ENCODE results near the gene KCNJ10. TPM values are rescaled to one million over a fixed set of nuclear protein-coding genes. Genes with fewer than 3 reads are reported as not detected.

The KCNJ10 gene
- total RNA-seq (2022; extraction: Qiagen RNA extraction): not detected in 5 replicates

DNA sequence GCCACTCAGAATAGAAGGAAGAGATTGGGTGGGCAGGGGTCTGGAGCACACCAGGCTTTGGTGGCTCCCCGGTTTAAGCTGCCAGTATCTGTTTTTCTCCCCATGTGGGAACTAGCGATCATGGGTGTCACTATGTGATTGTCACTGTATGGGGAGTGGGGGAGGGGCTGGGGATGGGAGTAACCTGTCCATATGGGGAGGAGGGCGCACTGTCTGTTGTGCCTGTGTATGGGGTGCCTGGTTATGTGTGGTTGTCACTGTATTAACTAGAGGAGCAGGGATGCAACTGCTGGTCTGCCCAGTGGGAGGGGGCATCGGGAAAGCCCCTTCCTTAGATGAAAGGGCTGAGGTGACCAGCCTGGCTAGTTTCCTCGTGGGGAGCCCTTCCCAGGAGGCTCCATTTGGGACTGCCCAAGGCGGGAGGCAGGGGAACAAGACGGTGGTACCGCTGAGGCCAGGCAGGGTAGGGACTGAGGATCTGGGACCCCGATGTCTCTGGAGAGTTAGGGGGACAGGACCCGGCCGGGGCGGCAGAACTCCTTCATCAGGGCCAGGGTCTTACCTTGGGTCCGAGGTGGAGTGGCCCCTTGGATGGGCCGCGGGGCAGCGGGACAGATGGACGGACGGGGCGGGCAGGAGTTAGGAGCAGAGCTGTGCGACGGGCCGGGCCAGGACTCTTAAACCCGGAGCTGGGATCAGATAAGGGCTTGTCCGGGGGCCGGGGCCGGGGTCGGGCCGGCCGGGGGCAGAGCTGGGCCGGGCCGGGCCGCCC, at the start of gene KCNJ10:
KCNJ10 (minus strand) TSS at position 701 of the 772 bp plus-strand sequence. CDS start 27,628 bp downstream, outside the sequence.

DNA sequence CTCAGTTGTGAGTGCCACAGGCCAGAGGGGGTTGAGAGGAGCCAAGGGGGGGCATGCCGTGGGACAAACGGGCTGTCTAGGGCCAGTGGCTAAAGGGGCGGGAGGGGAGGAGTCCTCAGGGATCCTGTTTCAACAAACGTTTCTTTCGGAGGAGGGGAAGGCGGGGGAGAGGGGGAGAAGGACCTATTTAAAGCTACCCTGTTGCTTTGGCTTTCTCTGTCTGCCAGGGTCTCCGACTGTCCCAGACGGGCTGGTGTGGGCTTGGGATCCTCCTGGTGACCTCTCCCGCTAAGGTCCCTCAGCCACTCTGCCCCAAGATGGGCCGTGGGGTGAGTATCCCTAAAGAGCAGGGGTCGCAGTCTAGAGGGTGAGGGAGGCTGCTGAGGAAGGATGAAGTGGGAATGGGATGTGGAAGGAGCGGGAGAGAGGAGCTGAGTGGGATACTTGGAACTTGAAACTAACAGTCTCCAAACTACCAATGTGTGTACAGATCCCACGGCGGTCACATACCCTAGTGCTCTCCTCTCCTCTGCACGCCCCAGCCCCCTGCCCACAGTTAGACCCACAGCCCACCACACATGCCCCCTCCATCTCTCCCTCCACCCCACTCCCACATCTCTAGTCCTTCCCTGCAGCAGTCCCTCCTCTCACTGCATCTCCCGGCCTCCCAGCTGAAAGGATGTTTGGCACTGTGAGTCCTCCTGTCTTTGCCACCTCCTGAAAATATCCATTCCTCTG, 45.8 kb upstream of the KCNJ10 start, which contains the start of gene ATP1A2:
ATP1A2 (plus strand) TSS at position 215 of the 738 bp plus-strand sequence; CDS start at position 318, 103 bp downstream.

DNA sequence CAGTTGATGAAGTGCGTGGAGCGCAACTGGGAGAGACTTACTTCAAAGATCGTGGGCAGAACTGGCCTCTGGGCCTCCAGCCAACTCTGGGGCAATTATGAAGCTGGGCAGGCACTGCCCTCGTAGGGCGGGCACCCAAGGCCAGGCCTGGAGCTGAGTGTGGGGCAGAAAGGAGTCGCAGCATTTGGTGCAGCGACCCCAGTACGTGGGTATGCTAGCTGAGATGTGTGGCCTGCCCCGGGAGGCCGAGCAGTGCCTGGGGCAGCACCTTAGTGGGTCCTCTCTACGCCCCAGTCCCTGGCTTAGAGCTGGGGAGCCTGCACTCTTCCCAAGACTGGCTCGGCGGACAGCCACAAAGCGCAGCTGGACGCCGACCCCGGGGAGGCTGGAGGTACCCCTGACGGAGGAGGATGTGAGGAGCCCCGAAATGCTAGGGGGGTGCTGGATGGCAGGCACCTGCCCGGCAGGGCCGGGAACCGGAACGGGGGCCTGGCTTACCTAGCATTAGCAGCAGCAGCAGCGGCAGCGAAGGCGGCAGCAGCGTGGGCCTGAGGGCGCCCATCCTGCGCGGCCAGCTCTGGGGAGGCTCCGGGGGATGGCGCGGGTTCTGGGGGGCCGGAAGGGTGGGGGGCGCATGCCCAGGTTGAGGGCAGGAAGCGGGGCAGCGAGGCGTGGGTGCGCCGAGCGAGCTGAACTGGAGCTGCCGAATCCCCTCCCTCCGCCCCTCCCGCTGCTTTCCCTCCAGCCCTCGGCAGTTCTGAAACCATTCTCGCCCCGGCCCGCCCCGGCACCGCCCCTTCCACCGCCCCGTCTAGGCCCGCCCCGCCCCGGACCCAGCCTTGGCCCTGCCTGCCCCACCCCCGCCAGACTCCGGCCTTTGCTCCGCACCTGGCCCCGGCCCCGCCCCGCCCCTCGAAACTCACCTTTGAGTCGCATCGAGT, 28.2 kb upstream of the KCNJ10 start, which contains the start of gene IGSF8:
IGSF8 (minus strand) TSS at position 709 of the 941 bp plus-strand sequence; CDS start at position 562, 147 bp downstream.

DNA sequence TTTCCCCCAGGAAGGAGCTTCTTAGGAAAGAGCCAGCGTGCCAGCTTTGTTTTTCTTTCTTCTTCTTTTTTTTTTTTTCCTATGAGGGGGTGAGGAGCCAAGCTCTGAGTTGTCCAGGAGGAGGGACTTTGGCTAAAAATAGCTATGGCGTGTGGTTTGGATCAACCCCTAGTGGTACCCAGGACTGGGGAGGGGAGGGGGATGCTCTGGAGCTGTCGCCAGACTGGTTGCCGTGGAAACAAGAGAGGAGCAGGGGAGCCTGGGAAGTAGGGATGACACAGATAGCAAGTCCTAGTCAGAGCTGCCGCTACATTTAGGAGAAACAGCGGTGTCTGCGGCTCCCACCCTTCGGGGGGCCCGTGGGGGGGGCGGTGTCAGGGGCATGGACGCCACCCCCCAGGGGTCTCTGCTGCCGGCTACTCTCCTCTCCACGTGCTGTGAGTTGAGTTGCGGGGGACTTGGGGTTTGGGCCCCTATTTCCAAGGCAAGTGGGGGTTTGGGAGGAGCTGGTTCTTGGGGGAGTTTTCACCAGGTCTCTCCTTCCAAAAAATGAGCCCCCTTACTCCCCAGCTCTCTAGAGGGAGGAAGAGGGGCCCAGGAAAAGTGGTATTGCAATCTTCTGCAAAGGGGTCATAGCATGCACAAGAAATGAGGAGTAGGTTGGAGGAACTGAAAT, 11.4 kb upstream of the KCNJ10 start, which contains the start of gene KCNJ9:
KCNJ9 (plus strand) TSS at position 278 of the 676 bp plus-strand sequence. CDS start 2,493 bp downstream, outside the sequence.

DNA sequence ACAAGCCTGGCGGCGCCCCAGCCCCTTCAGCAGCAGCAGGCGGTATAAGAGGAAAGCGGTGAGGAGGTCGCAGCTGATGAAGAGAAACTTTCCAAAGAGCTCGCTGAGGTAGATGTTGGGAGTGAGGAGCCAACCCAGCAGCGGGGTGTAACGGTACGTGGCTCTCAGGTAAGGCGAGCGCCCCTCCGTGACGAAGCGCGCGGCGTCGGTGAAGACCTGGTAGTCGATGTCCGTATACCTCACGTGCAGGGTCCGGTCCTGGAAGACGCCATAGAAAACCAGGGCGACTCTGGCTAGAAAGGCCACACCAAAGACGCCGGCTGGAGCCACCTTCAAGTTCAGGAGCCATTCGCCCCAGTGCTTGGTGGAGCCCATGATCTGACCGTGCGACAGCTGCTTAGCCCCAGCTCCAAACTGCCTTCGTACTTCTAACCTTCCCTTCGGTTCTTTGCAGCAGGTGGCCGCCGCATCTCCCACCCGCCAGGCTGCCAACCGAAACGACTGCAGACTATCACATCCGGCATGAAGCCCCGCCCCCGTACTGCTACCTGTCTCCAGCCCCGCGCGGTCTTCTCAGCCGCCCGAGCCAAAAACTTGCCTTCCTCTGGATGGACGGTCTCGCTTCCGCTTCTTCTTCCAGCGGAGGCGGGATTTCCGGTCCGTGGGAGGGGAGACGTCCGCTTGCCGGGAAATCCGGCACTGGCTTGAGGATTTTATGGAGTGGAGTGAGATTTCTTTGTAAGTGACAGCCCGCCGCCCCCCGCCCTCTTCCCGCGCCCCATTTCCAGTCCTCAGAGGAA, 38.4 kb downstream of the KCNJ10 start, which contains the start of gene PIGM:
PIGM (minus strand) TSS at position 626 of the 800 bp plus-strand sequence; CDS start at position 375, 251 bp downstream.

DNA sequence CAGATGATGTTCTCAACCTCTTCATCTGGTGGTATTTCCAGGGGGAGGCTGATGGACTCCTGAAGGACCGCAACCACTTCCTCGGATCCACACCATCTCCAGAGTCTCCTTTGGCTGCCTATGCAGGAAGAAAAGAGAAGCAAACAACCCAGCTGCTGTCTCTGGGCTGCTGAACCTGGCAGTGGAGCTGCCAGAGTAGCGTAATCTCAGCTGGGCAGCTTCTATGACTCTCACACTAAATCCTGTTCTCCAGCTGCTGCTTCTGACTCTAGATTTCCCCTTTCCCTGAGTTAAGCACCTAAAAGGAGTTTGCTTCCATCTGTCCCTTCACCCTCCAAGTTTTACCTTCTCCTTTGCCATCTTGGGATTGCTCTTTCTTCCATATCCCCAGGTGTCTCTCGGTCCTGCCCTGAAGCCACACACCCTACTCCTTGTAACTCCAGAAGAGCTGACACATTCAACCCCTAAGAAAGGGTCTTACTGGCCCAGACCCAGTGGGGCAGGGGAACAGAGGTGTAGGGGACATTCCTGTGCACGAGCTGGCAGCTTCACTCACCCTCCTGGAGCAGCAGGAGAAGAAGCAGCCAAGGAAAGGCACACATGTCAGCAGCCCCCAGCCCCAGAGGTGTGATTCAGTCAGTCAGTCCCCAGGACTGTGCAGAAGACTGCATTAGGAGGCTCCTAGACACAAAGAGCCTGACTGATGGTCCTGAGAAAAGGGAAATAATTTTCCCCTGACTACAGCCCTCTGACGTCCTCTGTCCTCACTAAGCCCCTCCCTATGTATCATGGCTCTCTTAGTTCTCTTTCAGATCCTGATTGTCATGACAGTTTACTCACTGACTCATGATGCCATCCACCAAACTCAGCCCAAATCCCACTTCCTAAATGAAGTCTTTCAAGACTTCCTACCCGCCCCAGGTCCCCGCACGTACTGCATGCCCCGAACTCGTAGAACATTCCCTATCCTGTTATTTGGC, 116.1 kb downstream of the KCNJ10 start, which contains the start of gene SLAMF9:
SLAMF9 (minus strand) TSS at position 702 of the 980 bp plus-strand sequence; CDS start at position 602, 100 bp downstream.

Other genes starting within 250 kb of the KCNJ10 start
- 0.08 to 0.20 TPM (median 0.15 TPM) in 5 replicates for gene SLAMF8, start 243.3 kb downstream of the KCNJ10 start, total RNA-seq (2022; extraction: Qiagen RNA extraction)
- 0.08 to 0.15 TPM in 2 of 5 replicates, not detected in the others for gene VSIG8, start 207.5 kb downstream of the KCNJ10 start, total RNA-seq (2022; extraction: Qiagen RNA extraction)
- 0.41 to 0.83 TPM (median 0.59 TPM) in 5 replicates for gene CFAP45, start 170.0 kb downstream of the KCNJ10 start, total RNA-seq (2022; extraction: Qiagen RNA extraction)
- gene TAGLN2, start 144.7 kb downstream of the KCNJ10 start, total RNA-seq (2022; extraction: Qiagen RNA extraction): 973 to 1,035 TPM (median 1,022 TPM) in 5 replicates
- 0.11 to 0.25 TPM (median 0.14 TPM) in 5 replicates for gene IGSF9, start 124.5 kb downstream of the KCNJ10 start, total RNA-seq (2022; extraction: Qiagen RNA extraction)
- 0.22 to 0.68 TPM (median 0.56 TPM) in 5 replicates for gene SLAMF9, start 115.9 kb downstream of the KCNJ10 start, total RNA-seq (2022; extraction: Qiagen RNA extraction)
- 3.7 to 5.7 TPM (median 4.3 TPM) in 5 replicates for gene PIGM, start 38.2 kb downstream of the KCNJ10 start, total RNA-seq (2022; extraction: Qiagen RNA extraction)
- gene KCNJ9, start 11.4 kb upstream of the KCNJ10 start, total RNA-seq (2022; extraction: Qiagen RNA extraction): not detected in 5 replicates
- gene IGSF8, start 28.5 kb upstream of the KCNJ10 start, total RNA-seq (2022; extraction: Qiagen RNA extraction): 7.2 to 10.3 TPM (median 8.8 TPM) in 5 replicates
- 0.06 to 0.20 TPM (median 0.09 TPM) in 5 replicates for gene ATP1A2, start 45.6 kb upstream of the KCNJ10 start, total RNA-seq (2022; extraction: Qiagen RNA extraction)
- not detected in 5 replicates for gene ATP1A4, start 81.4 kb upstream of the KCNJ10 start, total RNA-seq (2022; extraction: Qiagen RNA extraction)
- 0.08 TPM in 1 of 5 replicates, not detected in the others for gene CASQ1, start 120.4 kb upstream of the KCNJ10 start, total RNA-seq (2022; extraction: Qiagen RNA extraction)
- 166 to 210 TPM (median 183 TPM) in 5 replicates for gene PEA15, start 135.2 kb upstream of the KCNJ10 start, total RNA-seq (2022; extraction: Qiagen RNA extraction)
- 44.4 to 51.6 TPM (median 47.5 TPM) in 5 replicates for gene DCAF8, start 192.4 kb upstream of the KCNJ10 start, total RNA-seq (2022; extraction: Qiagen RNA extraction)
- gene PEX19, start 215.0 kb upstream of the KCNJ10 start, total RNA-seq (2022; extraction: Qiagen RNA extraction): 20.7 to 29.0 TPM (median 24.6 TPM) in 5 replicates